GM21576 (cell line): Measurements from ENCODE around the gene UPF2.
"Not testable (repeated sequence)": the region's sequence is repeated elsewhere in the genome, so short reads cannot be mapped to it uniquely, and the experiment has no call there.

ENCODE experiments used
- ATAC-seq: cut with Tn5 transposase; IDR thresholded peaks from one replicate; pipeline ENCODE4 v1.9.1; 2021; ENCODE audit warnings: mild to moderate bottlenecking, moderate library complexity; ENCODE audit not compliant: unreplicated experiment

The UPF2 gene

GRCh38 chr10:12042797-12043651, at the start of gene UPF2:
Gene UPF2 (minus strand): TSS chr10:12042809. CDS start chr10:12035423, 7,386 bp downstream.
- peak; percentile 41 for ATAC-seq

GRCh38 chr10:12091421-12091820, 48.8 kb upstream of the UPF2 start:
- ATAC-seq: no peak

GRCh38 chr10:12088919-12089318, 46.3 kb upstream of the UPF2 start:
- no peak for ATAC-seq

GRCh38 chr10:12081879-12082557, 39.4 kb upstream of the UPF2 start:
- ATAC-seq: no peak

- ATAC-seq: no peak
Observed at GRCh38 chr10:12081470-12081869, 38.9 kb upstream of the UPF2 start.

- no peak for ATAC-seq
Observed at GRCh38 chr10:12077580-12078180, 35.1 kb upstream of the UPF2 start.

GRCh38 chr10:12073526-12073925, 30.9 kb upstream of the UPF2 start:
- no peak for ATAC-seq

GRCh38 chr10:12071441-12071840, 28.8 kb upstream of the UPF2 start:
- not testable (repeated sequence) for ATAC-seq

GRCh38 chr10:12068449-12069269, 26.1 kb upstream of the UPF2 start, which contains the start of gene DHTKD1:
Gene DHTKD1 (plus strand): TSS chr10:12068954. CDS start chr10:12069034, 80 bp downstream.
- ATAC-seq: peak; percentile 96

- no peak for ATAC-seq
Observed at GRCh38 chr10:12067336-12067735, 24.7 kb upstream of the UPF2 start.

GRCh38 chr10:12063483-12063818, 20.8 kb upstream of the UPF2 start:
- no peak for ATAC-seq

GRCh38 chr10:12062754-12063482, 20.3 kb upstream of the UPF2 start:
- ATAC-seq: no peak

- ATAC-seq: no peak
Observed at GRCh38 chr10:12061124-12061523, 18.5 kb upstream of the UPF2 start.

- ATAC-seq: no peak
Observed at GRCh38 chr10:12056748-12057147, 14.1 kb upstream of the UPF2 start.

GRCh38 chr10:12055732-12056131, 13.1 kb upstream of the UPF2 start:
- no peak for ATAC-seq

- ATAC-seq: no peak
Observed at GRCh38 chr10:12051241-12051640, 8.6 kb upstream of the UPF2 start.

- no peak for ATAC-seq
Observed at GRCh38 chr10:12050528-12050927, 7.9 kb upstream of the UPF2 start.

GRCh38 chr10:12048547-12048946, 5.9 kb upstream of the UPF2 start:
- ATAC-seq: no peak

GRCh38 chr10:12045596-12045995, 3.0 kb upstream of the UPF2 start:
- ATAC-seq: no peak

GRCh38 chr10:12042409-12042796, 206 bp downstream of the UPF2 start:
- ATAC-seq: peak; percentile 4
